ENCODE measurements around the gene BACE2.

The BACE2 gene

DNA sequence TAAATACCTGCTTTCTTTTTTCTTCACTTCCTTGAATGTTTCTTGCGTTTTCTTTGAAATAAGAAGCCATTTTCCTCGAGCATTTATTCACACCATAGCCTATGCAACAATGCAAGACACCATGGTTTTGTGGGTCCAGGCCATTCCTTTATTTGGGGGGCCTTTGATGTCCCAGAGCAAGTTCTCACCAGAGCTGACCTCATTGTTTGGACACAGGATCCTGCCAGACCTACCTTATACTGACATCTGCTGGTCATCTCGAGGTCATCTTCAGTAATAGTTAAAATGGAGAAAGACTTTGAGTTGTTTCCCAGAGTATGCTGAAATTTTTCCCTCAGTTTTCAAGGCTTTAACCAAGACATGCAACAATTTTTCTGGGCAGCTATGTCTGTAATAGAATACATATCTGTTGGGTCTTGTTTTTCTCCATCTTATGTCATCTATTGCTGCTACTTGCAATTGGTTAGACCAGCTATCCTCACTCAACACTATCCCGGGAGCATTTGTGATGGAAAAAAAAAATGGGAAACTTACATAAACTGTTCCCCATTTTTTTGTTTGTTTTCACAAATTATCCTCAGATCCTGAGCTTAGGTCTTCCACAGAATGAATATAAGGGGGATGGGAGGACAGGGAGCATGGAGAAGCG is 34.0 kb upstream of the BACE2 start:
- TF ChIP-seq, protein P1, sequence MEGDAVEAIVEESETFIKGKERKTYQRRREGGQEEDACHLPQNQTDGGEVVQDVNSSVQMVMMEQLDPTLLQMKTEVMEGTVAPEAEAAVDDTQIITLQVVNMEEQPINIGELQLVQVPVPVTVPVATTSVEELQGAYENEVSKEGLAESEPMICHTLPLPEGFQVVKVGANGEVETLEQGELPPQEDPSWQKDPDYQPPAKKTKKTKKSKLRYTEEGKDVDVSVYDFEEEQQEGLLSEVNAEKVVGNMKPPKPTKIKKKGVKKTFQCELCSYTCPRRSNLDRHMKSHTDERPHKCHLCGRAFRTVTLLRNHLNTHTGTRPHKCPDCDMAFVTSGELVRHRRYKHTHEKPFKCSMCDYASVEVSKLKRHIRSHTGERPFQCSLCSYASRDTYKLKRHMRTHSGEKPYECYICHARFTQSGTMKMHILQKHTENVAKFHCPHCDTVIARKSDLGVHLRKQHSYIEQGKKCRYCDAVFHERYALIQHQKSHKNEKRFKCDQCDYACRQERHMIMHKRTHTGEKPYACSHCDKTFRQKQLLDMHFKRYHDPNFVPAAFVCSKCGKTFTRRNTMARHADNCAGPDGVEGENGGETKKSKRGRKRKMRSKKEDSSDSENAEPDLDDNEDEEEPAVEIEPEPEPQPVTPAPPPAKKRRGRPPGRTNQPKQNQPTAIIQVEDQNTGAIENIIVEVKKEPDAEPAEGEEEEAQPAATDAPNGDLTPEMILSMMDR (IDR thresholded peaks at IDR 0.05; ENCODE audit: extremely low read depth, missing control alignments): peak; percentile 52
- DNase-seq (ENCODE audit: low spot score): peak; percentile 59

DNA sequence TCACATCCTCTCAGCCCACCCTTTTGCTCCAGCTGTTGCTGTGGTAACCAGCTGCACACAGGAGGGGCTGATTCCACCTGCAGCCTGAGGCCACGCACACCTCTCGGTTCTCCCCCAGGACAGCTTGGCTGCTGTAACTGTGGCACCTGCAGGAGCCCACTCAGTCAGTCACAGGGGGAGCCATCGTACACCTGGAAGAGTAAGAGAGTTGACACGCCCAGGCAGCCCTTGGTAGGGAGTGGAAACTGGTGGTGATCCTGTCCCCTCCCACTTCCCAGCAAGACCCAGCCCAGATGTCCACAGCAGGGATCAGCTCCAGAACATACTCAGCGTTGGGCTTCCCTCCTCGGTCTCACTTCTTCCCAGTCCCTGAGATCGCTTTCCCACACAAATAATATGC is 32.2 kb upstream of the BACE2 start:
- TF ChIP-seq, protein P1 (IDR thresholded peaks at IDR 0.05; ENCODE audit: extremely low read depth, missing control alignments): no peak
- no peak for DNase-seq (ENCODE audit: low spot score)

DNA sequence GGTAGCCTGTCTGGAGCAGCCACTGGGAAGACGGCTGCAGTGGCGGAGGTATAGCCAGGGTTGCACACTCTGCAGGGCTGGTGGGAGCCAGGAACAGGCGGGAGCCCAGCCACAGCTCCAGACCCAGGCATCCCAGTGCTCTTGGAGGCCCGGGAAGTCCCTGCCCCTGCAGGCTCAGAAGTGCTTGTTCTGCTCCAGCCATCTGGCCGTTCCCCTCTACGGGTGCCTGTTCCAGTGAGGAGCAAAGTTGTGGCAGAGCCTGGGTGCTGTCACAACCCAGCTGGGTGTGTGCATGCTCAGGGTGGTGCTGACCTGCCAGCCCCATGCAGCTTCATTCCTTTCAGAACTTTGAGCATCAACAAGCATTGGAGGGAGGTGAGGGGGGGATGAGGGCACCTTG is 31.7 kb upstream of the BACE2 start:
- TF ChIP-seq, protein P1 (IDR thresholded peaks at IDR 0.05; ENCODE audit: extremely low read depth, missing control alignments): no peak
- DNase-seq (ENCODE audit: low spot score): no peak

DNA sequence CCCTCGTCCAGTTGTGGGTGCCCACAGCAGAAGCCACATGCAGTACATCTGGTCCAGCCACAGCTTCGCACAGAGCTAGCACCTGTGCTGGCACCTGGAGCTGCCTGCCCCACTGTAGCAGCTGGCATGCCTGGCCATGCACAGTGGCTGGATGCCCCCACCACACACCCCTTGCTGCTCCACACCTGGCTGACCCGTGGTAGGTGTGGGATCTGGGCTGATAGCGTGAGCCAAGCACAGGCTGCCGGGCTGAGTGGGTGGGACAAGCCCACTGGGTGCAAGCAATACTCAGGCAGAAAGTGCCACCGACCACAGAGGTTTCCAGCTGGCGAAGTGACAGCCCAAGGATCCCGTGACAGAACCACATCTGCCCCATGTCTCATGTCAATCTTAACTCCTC is 30.6 kb upstream of the BACE2 start:
- DNase-seq (ENCODE audit: low spot score): no peak
- TF ChIP-seq, protein P1 (IDR thresholded peaks at IDR 0.05; ENCODE audit: extremely low read depth, missing control alignments): no peak

DNA sequence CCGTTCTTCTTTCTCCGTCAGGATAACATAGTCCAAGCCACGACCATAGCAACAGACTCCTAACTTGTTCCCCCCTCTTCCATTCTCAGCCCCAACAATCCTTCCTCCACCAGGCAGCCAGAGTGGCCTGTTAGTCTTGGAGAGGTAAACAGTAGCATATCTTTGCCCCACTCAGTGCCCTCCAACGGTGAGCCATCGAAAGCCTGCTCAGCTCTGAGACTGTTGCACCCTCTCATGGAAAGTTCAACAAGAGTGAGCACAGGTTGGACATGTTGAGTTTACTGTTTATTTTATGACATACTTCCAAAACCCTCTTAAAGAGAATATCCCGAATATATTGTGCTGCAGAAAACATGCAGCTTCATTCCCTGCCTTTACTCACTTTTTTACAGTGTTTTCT is 30.1 kb upstream of the BACE2 start:
- no peak for DNase-seq (ENCODE audit: low spot score)
- TF ChIP-seq, protein P1 (IDR thresholded peaks at IDR 0.05; ENCODE audit: extremely low read depth, missing control alignments): no peak

DNA sequence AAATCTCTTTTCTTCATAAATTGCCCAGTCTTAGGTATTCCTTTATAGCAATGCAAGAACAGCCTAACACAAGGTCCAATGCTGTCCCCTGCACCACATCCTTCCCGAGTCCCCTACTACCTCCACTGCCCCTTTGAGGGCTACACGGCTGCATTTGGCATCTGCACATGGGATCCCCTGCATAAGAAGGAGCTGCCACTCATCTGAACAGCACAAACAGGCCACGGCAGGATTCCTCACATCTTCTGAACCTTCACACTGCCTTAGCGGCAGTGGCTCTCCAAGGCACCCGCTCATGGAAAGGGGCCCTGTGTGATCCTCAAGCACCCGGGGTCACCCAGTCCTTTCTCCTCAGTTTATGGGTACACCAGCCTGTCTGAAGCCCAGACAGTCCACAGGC is 29.2 kb upstream of the BACE2 start:
- TF ChIP-seq, protein P1 (IDR thresholded peaks at IDR 0.05; ENCODE audit: extremely low read depth, missing control alignments): no peak
- DNase-seq (ENCODE audit: low spot score): no peak

DNA sequence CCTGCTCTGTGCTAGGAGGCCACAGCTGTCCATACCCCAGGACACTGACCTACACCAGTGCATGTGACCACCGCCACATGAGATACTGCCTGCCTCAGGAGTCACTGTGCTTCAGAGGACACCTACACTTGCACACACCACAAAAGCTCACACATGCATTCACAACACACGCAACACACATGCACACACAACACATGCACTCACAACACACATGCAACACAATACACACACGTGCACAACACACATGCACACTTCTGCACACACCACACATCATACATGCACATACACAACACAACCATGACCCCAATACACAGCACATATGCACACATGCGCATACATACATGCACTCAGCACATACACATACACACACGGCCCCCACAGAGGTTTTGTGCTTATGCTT is 28.7 kb upstream of the BACE2 start:
- TF ChIP-seq, protein P1 (IDR thresholded peaks at IDR 0.05; ENCODE audit: extremely low read depth, missing control alignments): no peak
- DNase-seq (ENCODE audit: low spot score): no peak
